Smooth muscle cell of the pulmonary artery (primary cell): ENCODE data around the gene CHRNA4. TPM values are rescaled to one million over a fixed set of nuclear protein-coding genes. Genes with fewer than 3 reads are reported as not detected.

Source experiments
- total RNA-seq: library from RNA; depleted of rRNA; stranded (reverse); fragments of >200 nt; gene quantifications from 2 replicates; pipeline ENCODE4 v1.2.3, GENCODE V29; 2014

CHRNA4 gene
- total RNA-seq = not detected in 2 replicates

GRCh38 chr20:63360850-63361518, at the start of gene CHRNA4:
CHRNA4 (minus strand) TSS chr20:63361349; CDS start chr20:63361165, 184 bp downstream.

Other genes with a start within 250 kb of the CHRNA4 start
- gene YTHDF1, start 145.2 kb downstream of the CHRNA4 start, total RNA-seq = 21.3 and 24.2 TPM in 2 replicates
- gene BIRC7, start 125.4 kb downstream of the CHRNA4 start, total RNA-seq = 0.07 TPM in 2 replicates
- gene NKAIN4, start 106.9 kb downstream of the CHRNA4 start, total RNA-seq = not detected in 2 replicates
- 73.8 and 77.8 TPM in 2 replicates for gene ARFGAP1, start 88.5 kb downstream of the CHRNA4 start, total RNA-seq
- gene COL20A1, start 68.2 kb downstream of the CHRNA4 start, total RNA-seq = under 0.01 and 0.07 TPM in 2 replicates
- not detected in 2 replicates for gene KCNQ2, start 111.3 kb upstream of the CHRNA4 start, total RNA-seq
- gene EEF1A2, start 137.7 kb upstream of the CHRNA4 start, total RNA-seq = 2.3 and 3.5 TPM in 2 replicates
- 111 and 139 TPM in 2 replicates for gene PPDPF, start 159.4 kb upstream of the CHRNA4 start, total RNA-seq
- gene PTK6, start 176.0 kb upstream of the CHRNA4 start, total RNA-seq = 0.07 and 0.10 TPM in 2 replicates
- not detected in 2 replicates for gene SRMS, start 186.4 kb upstream of the CHRNA4 start, total RNA-seq
- 0.46 and 0.50 TPM in 2 replicates for gene FNDC11, start 192.8 kb upstream of the CHRNA4 start, total RNA-seq
- 42.8 and 56.6 TPM in 2 replicates for gene HELZ2, start 212.9 kb upstream of the CHRNA4 start, total RNA-seq